Neural cell (in vitro differentiated cells): ENCODE data around the gene EFCAB6. TPM values are rescaled to one million over a fixed set of nuclear protein-coding genes. Genes with fewer than 3 reads are reported as not detected.

ENCODE experiments used
- H2AFZ ChIP-seq: fragments of 200-600, 300-800 bp; sonication (generic), shearing (Covaris generic); 2 replicates; pipeline ENCODE4 v1.6.0; 2014; ENCODE audit warnings: low read depth, mild to moderate bottlenecking, antibody characterized with exemption, low read length, moderate library complexity
- H3F3A ChIP-seq: fragments of 200-600 bp; shearing (Covaris generic); 2 replicates; pipeline ENCODE4 v1.6.1; 2016; ENCODE audit warnings: mild to moderate bottlenecking, moderate library complexity, mixed read lengths, antibody characterized with exemption, low read length; ENCODE audit not compliant: insufficient read depth, poor library complexity, severe bottlenecking
- H3K27ac ChIP-seq: fragments of 200-600, 300-800 bp; sonication (generic), shearing (Covaris generic); 2 replicates; pipeline ENCODE4 v1.5.1; 2014; ENCODE audit warnings: mild to moderate bottlenecking, low read length, moderate library complexity
- H3K27me3 ChIP-seq: fragments of 300-800, 200-600 bp; sonication (generic), shearing (Covaris generic); 2 replicates; pipeline ENCODE4 v1.6.0; 2014; ENCODE audit warnings: mild to moderate bottlenecking, low read depth, low read length, moderate library complexity; ENCODE audit not compliant: insufficient read depth
- H3K36me3 ChIP-seq: fragments of 300-800, 200-600 bp; sonication (generic), shearing (Covaris generic); 2 replicates; pipeline ENCODE4 v1.5.1; 2014; ENCODE audit warnings: mild to moderate bottlenecking, antibody characterized with exemption, low read length, moderate library complexity; ENCODE audit not compliant: insufficient read depth
- H3K4me2 ChIP-seq: fragments of 300-800, 200-600 bp; sonication (generic), shearing (Covaris generic); 2 replicates; pipeline ENCODE4 v1.6.0; 2014; ENCODE audit warnings: mild to moderate bottlenecking, low read length
- H3K4me3 ChIP-seq: fragments of 300-800, 200-600 bp; sonication (generic), shearing (Covaris generic); 2 replicates; pipeline ENCODE4 v1.5.1; 2014; ENCODE audit warnings: mild to moderate bottlenecking, low read length, moderate library complexity
- H3K79me2 ChIP-seq: fragments of 200-600 bp; shearing (Covaris generic); replicated peaks from 2 replicates; pipeline ENCODE4 v1.6.0; 2014; ENCODE audit warnings: mild to moderate bottlenecking, low read length, moderate library complexity; ENCODE audit not compliant: insufficient read depth
- H3K9ac ChIP-seq: fragments of 300-800, 200-600 bp; sonication (generic), shearing (Covaris generic); 2 replicates; pipeline ENCODE4 v1.6.1; 2016; ENCODE audit warnings: mild to moderate bottlenecking, low read length, mixed read lengths
- H3K9me2 ChIP-seq: fragments of 200-600 bp; shearing (Covaris generic); 2 replicates; pipeline ENCODE4 v1.6.1; 2016; ENCODE audit warnings: mild to moderate bottlenecking, low read length, mixed read lengths; ENCODE audit not compliant: insufficient read depth
- H3K9me3 ChIP-seq: fragments of 200-600, 300-800 bp; sonication (generic), shearing (Covaris generic); 2 replicates; pipeline ENCODE4 v1.6.1; 2016; ENCODE audit warnings: mild to moderate bottlenecking, mixed run types, low read length, moderate library complexity, mixed read lengths
- H4K20me1 ChIP-seq: fragments of 200-600 bp; shearing (Covaris generic); 2 replicates; pipeline ENCODE4 v1.6.1; 2016; ENCODE audit warnings: mild to moderate bottlenecking, mixed run types; ENCODE audit not compliant: insufficient read depth
- CTCF ChIP-seq: fragments of 450-650 bp; IDR thresholded peaks from 2 replicates; pipeline ENCODE4 v1.5.1; 2014; ENCODE audit warnings: antibody characterized with exemption, mild to moderate bottlenecking, moderate library complexity; ENCODE audit not compliant: poor library complexity, severe bottlenecking
- EP300 ChIP-seq: fragments of 450-650 bp; conservative IDR thresholded peaks from 2 replicates; pipeline ENCODE4 v1.6.1; 2014; ENCODE audit warnings: antibody characterized with exemption, mild to moderate bottlenecking, moderate library complexity; ENCODE audit not compliant: poor library complexity, severe bottlenecking
- EZH2 ChIP-seq: fragments of 200-600, 300-800 bp; shearing (Covaris generic), sonication (generic); IDR thresholded peaks from 2 replicates; pipeline ENCODE4 v1.6.1; 2014; ENCODE audit warnings: antibody characterized with exemption, low read length, borderline replicate concordance, mild to moderate bottlenecking; ENCODE audit not compliant: insufficient read depth, poor library complexity, severe bottlenecking
- MXI1 ChIP-seq: fragments of 450-650 bp; conservative IDR thresholded peaks from 2 replicates; pipeline ENCODE4 v1.6.1; 2014; ENCODE audit warnings: antibody characterized with exemption, mild to moderate bottlenecking; ENCODE audit not compliant: poor library complexity, severe bottlenecking
- POLR2AphosphoS5 ChIP-seq: IDR thresholded peaks from 2 replicates; pipeline ENCODE4 v1.6.1; 2012
- RAD21 ChIP-seq: fragments of 450-650 bp; conservative IDR thresholded peaks from 2 replicates; pipeline ENCODE4 v1.6.1; 2014; ENCODE audit warnings: antibody characterized with exemption, mild to moderate bottlenecking, moderate library complexity
- REST ChIP-seq: IDR thresholded peaks from 2 replicates; pipeline ENCODE4 v1.6.1; 2012; ENCODE audit warnings: borderline replicate concordance
- SMC3 ChIP-seq: fragments of 450-650 bp; conservative IDR thresholded peaks from 2 replicates; pipeline ENCODE4 v1.6.1; 2014; ENCODE audit warnings: antibody characterized with exemption, mild to moderate bottlenecking, moderate library complexity; ENCODE audit not compliant: poor library complexity
- TAF1 ChIP-seq: IDR thresholded peaks from 2 replicates; pipeline ENCODE4 v1.6.1; 2012; ENCODE audit warnings: low read depth
- polyA plus RNA-seq: library from polyadenylated mRNA; depleted of rRNA; stranded (reverse); fragments of >200 nt; gene quantifications from 2 replicates; pipeline ENCODE4 v1.2.3, GENCODE V29; 2014

Gene EFCAB6
- polyA plus RNA-seq, 1 donor from 2014 or later: 1.4 TPM

- no peaks in the 10 kb centered on the region for H4K20me1 ChIP-seq
- no peaks in the 10 kb centered on the region for H3K79me2 ChIP-seq
- H3K4me2 ChIP-seq: no peak overlapping the region
- no peaks in the 10 kb centered on the region for H3K27me3 ChIP-seq
- H3K36me3 ChIP-seq: no peaks in the 10 kb centered on the region
- no peaks in the 10 kb centered on the region for H3K9me2 ChIP-seq
- no peak overlapping the region for H3K9ac ChIP-seq
- TF ChIP-seq MXI1 (no peak), CTCF (no peak), EP300 (no peak), TAF1 (no peak), SMC3 (no peak)
- no peaks in the 10 kb centered on the region for H3K9me3 ChIP-seq
- H3F3A ChIP-seq: no peaks in the 10 kb centered on the region
- no peak overlapping the region for H3K4me3 ChIP-seq
- H2AFZ ChIP-seq: no peak overlapping the region
- no peak overlapping the region for H3K27ac ChIP-seq
These were observed 186.9 kb downstream of the EFCAB6 start for GRCh38 chr22:43625242-43625641.

- H3K4me2 ChIP-seq: no peak overlapping the region
- no peaks in the 10 kb centered on the region for H3K9me2 ChIP-seq
- no peak overlapping the region for H3K9ac ChIP-seq
- H3K27ac ChIP-seq: no peak overlapping the region
- no peak overlapping the region for H3K4me3 ChIP-seq
- H3K27me3 ChIP-seq: no peaks in the 10 kb centered on the region
- no peaks in the 10 kb centered on the region for H3K9me3 ChIP-seq
- no peaks in the 10 kb centered on the region for H3K36me3 ChIP-seq
- H2AFZ ChIP-seq: no peak overlapping the region
- H4K20me1 ChIP-seq: no peaks in the 10 kb centered on the region
- TF ChIP-seq RAD21: no peak
- no peaks in the 10 kb centered on the region for H3K79me2 ChIP-seq
- H3F3A ChIP-seq: no peaks in the 10 kb centered on the region
These were observed 187.7 kb downstream of the EFCAB6 start for GRCh38 chr22:43624144-43624998.

- no peaks in the 10 kb centered on the region for H3F3A ChIP-seq
- no peaks in the 10 kb centered on the region for H3K27me3 ChIP-seq
- H3K27ac ChIP-seq: no peak overlapping the region
- H3K9me2 ChIP-seq: no peaks in the 10 kb centered on the region
- no peak overlapping the region for H3K4me2 ChIP-seq
- no peak for TF ChIP-seq REST
- TF ChIP-seq RAD21: no peak
- TF ChIP-seq POLR2AphosphoS5: no peak
- no peak for TF ChIP-seq EZH2
- no peak for TF ChIP-seq CTCF
- TF ChIP-seq MXI1: no peak
- TF ChIP-seq EP300: no peak
- no peak for TF ChIP-seq SMC3
- TF ChIP-seq TAF1: no peak
- H2AFZ ChIP-seq: no peak overlapping the region
- no peaks in the 10 kb centered on the region for H3K9me3 ChIP-seq
- H3K79me2 ChIP-seq: no peaks in the 10 kb centered on the region
- H3K9ac ChIP-seq: no peak overlapping the region
- no peak overlapping the region for H3K4me3 ChIP-seq
- no peaks in the 10 kb centered on the region for H3K36me3 ChIP-seq
- H4K20me1 ChIP-seq: no peaks in the 10 kb centered on the region
These were observed 189.2 kb downstream of the EFCAB6 start for GRCh38 chr22:43622886-43623285.
